ENCODE data around the gene TAGLN2.

- TF ChIP-seq POLR2A (IDR thresholded peaks at IDR 0.05): no peak
- no peak for TF ChIP-seq CTCF (IDR thresholded peaks at IDR 0.05)
- TF ChIP-seq EP300 (IDR thresholded peaks at IDR 0.05; ENCODE audit: low read depth): no peak
Measured at GRCh38 chr1:159928491-159929050, 3.3 kb upstream of the TAGLN2 start.

Measured in transverse colon (tissue), 3 donors.